Duodenal mucosa (tissue), 2 donors: Measurements from ENCODE around the gene KDM4C.

Experiments used
- H3K27ac ChIP-seq: one replicate; pipeline ENCODE4 v1.7.0; 2013; ENCODE audit warnings: low read depth, low read length
- H3K27me3 ChIP-seq, 2 donors: one replicate each; pipeline ENCODE4 v1.7.0; 2013; ENCODE audit warnings: low read length in 2 of 2, control low read depth in 1 of 2; ENCODE audit not compliant: insufficient read depth in 2 of 2, control insufficient read depth in 1 of 2
- H3K36me3 ChIP-seq, 2 donors: one replicate each; pipeline ENCODE4 v1.7.0; 2013; ENCODE audit warnings: low read length in 2 of 2, control low read depth in 1 of 2; ENCODE audit not compliant: insufficient read depth in 2 of 2, control insufficient read depth in 1 of 2
- H3K4me1 ChIP-seq, 2 donors: one replicate each; pipeline ENCODE4 v1.7.0; 2013; ENCODE audit warnings: low read length in 2 of 2, control low read depth in 1 of 2; ENCODE audit not compliant: insufficient read depth in 2 of 2, control insufficient read depth in 1 of 2
- H3K4me3 ChIP-seq, 2 donors: one replicate each; pipeline ENCODE4 v1.7.0; 2013; ENCODE audit warnings: low read length in 2 of 2, low read depth in 1 of 2
- H3K9ac ChIP-seq, 2 donors: one replicate each; pipeline ENCODE4 v1.7.0; 2013; ENCODE audit warnings: low read length in 2 of 2, low read depth in 1 of 2
- H3K9me3 ChIP-seq, 2 donors: one replicate each; pipeline ENCODE4 v1.7.0; 2013; ENCODE audit warnings: low read length in 2 of 2, control low read depth in 1 of 2; ENCODE audit not compliant: control insufficient read depth in 1 of 2

The KDM4C gene

GRCh38 chr9:6894135-6894534 is 136.4 kb downstream of the KDM4C start:
- no peaks in the 10 kb centered on the region for H3K9me3 ChIP-seq
- no peak overlapping the region for H3K9ac ChIP-seq
- H3K27me3 ChIP-seq, result no peaks in the 10 kb centered on the region
- no peak overlapping the region for H3K4me3 ChIP-seq
- H3K27ac ChIP-seq, result no peak overlapping the region
- peaks cover 5 to 24% of the 10 kb centered on the region in 2 donors for H3K36me3 ChIP-seq
- peaks cover 7 to 9% of the 10 kb centered on the region in 2 donors for H3K4me1 ChIP-seq

DNA sequence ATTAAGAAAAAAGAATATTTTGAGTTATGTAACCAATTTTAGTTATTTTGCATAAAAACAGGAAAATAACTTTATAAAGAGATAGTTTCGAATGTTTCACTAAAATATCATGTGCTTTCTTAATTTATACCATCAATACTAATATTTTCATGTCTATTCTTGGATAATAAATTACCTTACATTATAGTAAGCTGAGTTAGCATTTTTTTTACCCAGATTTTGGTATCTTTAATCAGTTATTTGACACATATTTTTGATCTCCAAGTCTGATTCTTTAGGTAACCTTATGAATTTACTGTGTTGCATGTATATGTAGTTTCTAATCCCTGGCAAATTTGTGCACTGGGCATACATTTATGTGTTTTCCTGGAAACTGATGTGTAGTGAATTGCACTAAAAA is 138.0 kb downstream of the KDM4C start:
- Histone ChIP-seq H3K36me3 (peaks cover 5 to 18% of the 10 kb centered on the region in 2 donors), H3K9me3 (no peaks in the 10 kb centered on the region), H3K9ac (no peak overlapping the region), H3K27me3 (no peaks in the 10 kb centered on the region), H3K4me1 (peaks cover 7 to 19% of the 10 kb centered on the region in 2 donors), H3K4me3 (no peak overlapping the region), H3K27ac (no peak overlapping the region)

DNA sequence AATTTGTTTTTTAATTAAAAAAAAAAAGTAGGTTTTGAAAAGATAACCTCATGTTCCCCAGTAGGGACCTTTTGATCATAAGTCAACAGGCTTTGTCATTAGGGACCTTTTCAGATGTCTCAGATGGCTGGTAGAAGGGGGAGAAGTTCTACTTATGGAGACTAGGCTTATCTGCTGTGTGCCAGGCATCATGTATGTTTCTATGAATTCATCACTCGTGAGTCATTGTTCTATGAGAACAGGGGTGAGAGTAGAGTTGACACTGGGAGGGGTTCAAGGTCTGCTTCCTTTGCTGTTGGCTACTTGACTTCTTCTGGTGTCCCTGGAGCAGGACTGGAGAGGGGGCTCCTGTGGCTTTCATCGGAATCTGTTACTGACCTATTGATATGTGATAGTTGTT is 138.8 kb downstream of the KDM4C start:
- no peak overlapping the region for H3K9ac ChIP-seq
- H3K4me3 ChIP-seq, result no peak overlapping the region
- no peaks in the 10 kb centered on the region for H3K9me3 ChIP-seq
- peaks cover 13 to 26% of the 10 kb centered on the region in 2 donors for H3K4me1 ChIP-seq
- no peaks in the 10 kb centered on the region for H3K27me3 ChIP-seq
- H3K36me3 ChIP-seq, result peaks cover 5 to 18% of the 10 kb centered on the region in 2 donors
- no peak overlapping the region for H3K27ac ChIP-seq

- no peaks in the 10 kb centered on the region for H3K9me3 ChIP-seq
- no peak overlapping the region for H3K27ac ChIP-seq
- H3K36me3 ChIP-seq, result peaks cover 5 to 18% of the 10 kb centered on the region in 2 donors
- H3K27me3 ChIP-seq, result no peaks in the 10 kb centered on the region
- peaks cover 13 to 26% of the 10 kb centered on the region in 2 donors for H3K4me1 ChIP-seq
- no peak overlapping the region for H3K4me3 ChIP-seq
- H3K9ac ChIP-seq, result no peak overlapping the region
These were observed 139.5 kb downstream of the KDM4C start for GRCh38 chr9:6897207-6897822.

GRCh38 chr9:6897898-6898302 is 140.1 kb downstream of the KDM4C start:
- H3K27me3 ChIP-seq, result no peaks in the 10 kb centered on the region
- peaks cover 5 to 17% of the 10 kb centered on the region in 2 donors for H3K36me3 ChIP-seq
- H3K4me3 ChIP-seq, result no peak overlapping the region
- no peak overlapping the region for H3K27ac ChIP-seq
- peaks cover 13 to 26% of the 10 kb centered on the region in 2 donors for H3K4me1 ChIP-seq
- H3K9me3 ChIP-seq, result no peaks in the 10 kb centered on the region
- no peak overlapping the region for H3K9ac ChIP-seq

DNA sequence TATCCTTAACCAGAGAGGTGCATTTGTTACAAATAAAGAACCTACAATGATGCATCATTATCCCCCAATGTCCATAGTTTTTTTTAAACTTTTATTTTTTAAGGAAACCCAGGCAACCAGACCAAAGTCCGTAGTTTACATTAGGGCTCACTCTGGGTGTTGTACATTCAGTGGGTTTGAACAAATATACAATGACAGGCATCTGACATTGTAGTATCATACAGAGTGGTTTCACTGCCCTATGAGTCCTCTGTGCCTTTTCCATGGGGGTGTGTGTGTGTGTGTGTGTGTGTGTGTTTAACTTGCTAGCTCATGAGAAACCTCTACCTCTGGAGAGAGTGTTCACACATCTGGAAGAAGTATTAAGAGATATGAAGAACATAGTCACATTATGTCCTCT is 141.5 kb downstream of the KDM4C start:
- no peak overlapping the region for H3K9ac ChIP-seq
- H3K4me1 ChIP-seq, result peaks cover 13 to 26% of the 10 kb centered on the region in 2 donors
- no peaks in the 10 kb centered on the region for H3K9me3 ChIP-seq
- H3K27me3 ChIP-seq, result no peaks in the 10 kb centered on the region
- no peak overlapping the region for H3K27ac ChIP-seq
- H3K36me3 ChIP-seq, result peaks cover 0 to 8% of the 10 kb centered on the region in 2 donors
- H3K4me3 ChIP-seq, result no peak overlapping the region

DNA sequence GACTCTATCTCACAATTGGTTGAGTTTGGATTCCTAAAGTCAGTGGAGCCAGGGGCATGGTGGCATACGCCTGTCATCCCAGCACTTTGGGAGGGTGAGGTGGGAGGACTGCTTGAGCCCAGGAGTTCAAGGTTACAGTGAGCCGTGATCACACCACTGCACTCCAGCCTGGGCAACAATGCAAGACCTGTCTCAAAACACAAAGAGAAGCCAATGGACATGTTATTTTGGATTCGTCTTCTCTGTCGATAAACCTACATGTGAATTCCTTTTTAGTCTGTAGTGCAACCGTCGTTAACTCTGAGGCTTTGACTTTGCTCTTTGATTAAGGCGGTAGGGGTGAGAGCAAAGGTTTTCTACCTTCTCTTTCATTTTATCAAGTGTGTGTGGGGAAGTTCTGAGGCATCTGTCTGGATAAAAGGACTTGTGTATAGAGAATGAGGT is 142.7 kb downstream of the KDM4C start:
- peaks cover 13 to 26% of the 10 kb centered on the region in 2 donors for H3K4me1 ChIP-seq
- H3K36me3 ChIP-seq, result no peaks in the 10 kb centered on the region
- H3K9ac ChIP-seq, result no peak overlapping the region
- H3K27me3 ChIP-seq, result no peaks in the 10 kb centered on the region
- no peaks in the 10 kb centered on the region for H3K9me3 ChIP-seq
- no peak overlapping the region for H3K4me3 ChIP-seq
- H3K27ac ChIP-seq, result no peak overlapping the region

- Histone ChIP-seq H3K9me3 (no peaks in the 10 kb centered on the region), H3K27ac (no peak overlapping the region), H3K27me3 (no peaks in the 10 kb centered on the region), H3K36me3 (peaks cover 0 to 3% of the 10 kb centered on the region in 2 donors), H3K4me3 (no peak overlapping the region), H3K9ac (no peak overlapping the region), H3K4me1 (peaks cover 13 to 26% of the 10 kb centered on the region in 2 donors)
These were observed 143.4 kb downstream of the KDM4C start for GRCh38 chr9:6901180-6901579.

DNA sequence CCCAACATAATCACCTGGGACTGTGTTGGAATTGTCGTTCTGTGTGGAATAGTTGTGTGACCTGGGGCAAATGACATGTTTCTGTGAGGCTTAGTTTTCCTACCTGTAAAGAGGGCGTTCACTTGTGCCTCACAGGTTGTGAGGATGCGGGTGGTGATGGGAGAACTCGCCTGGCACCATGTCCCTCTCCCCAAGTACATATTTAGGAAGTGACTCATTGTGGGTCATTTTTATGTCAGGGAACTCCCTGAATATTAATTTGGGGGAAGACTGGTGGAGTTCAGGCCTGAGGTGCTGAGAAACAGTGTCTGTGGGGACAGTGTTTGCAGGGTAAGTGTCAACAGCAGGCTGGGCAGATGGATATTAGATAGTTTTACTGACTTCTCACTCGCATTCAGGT is 144.7 kb downstream of the KDM4C start:
- H3K4me1 ChIP-seq, result peaks cover 10 to 25% of the 10 kb centered on the region in 2 donors
- H3K9me3 ChIP-seq, result no peaks in the 10 kb centered on the region
- no peak overlapping the region for H3K9ac ChIP-seq
- no peak overlapping the region for H3K4me3 ChIP-seq
- peaks cover 0 to 3% of the 10 kb centered on the region in 2 donors for H3K36me3 ChIP-seq
- H3K27ac ChIP-seq, result no peak overlapping the region
- H3K27me3 ChIP-seq, result no peaks in the 10 kb centered on the region

DNA sequence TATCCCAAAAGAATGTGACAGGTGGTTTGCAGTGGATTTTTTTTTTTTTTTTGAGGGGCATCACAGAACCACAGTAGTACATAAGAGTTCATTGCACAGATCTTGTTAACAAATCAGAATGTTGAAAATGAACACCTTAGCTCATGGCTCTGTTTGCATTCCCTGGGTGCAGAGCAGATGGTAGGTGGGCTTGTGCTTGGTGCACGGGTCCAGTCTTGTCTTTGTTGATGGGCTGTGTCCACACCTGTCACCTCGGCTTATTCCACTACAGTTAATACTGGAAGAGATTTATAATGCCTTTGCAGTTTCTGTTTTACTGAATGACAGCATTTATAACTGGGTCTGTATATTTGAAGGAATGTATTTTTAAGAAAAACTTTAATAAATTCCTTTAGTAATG is 146.6 kb downstream of the KDM4C start:
- Histone ChIP-seq H3K4me3 (no peak overlapping the region), H3K27me3 (no peaks in the 10 kb centered on the region), H3K4me1 (peaks cover 7 to 16% of the 10 kb centered on the region in 2 donors), H3K9me3 (no peaks in the 10 kb centered on the region), H3K9ac (no peak overlapping the region), H3K36me3 (peaks cover 0 to 6% of the 10 kb centered on the region in 2 donors), H3K27ac (no peak overlapping the region)
